Upper lobe of left lung (tissue), 6 donors: Measurements from ENCODE around the gene MBOAT1. TPM values are rescaled to one million over a fixed set of nuclear protein-coding genes. Genes with fewer than 3 reads are reported as not detected.

ENCODE experiments used
- ATAC-seq, 2 donors: fragments of 200-7000 bp; cut with Tn5 transposase; one replicate each; pipeline ENCODE4 v1.9.1; 2022; ENCODE audit warnings: mild to moderate bottlenecking in 2 of 2, moderate library complexity in 2 of 2; ENCODE audit not compliant: low FRiP score in 2 of 2
- DNase-seq, 2 donors: peaks; one replicate each; pipeline ENCODE4 v3.0.0-alpha.2; 2019 to 2020
- H3K27ac ChIP-seq, 4 donors: fragments of 200-600 bp; sonication (generic); one replicate each; pipeline ENCODE4 v1.5.1; 2016 to 2019
- H3K27me3 ChIP-seq, 4 donors: fragments of 200-600 bp; sonication (generic); one replicate each; pipeline ENCODE4 v1.5.1; 2017 to 2019
- H3K36me3 ChIP-seq, 4 donors: fragments of 200-600 bp; sonication (generic); one replicate each; pipeline ENCODE4 v1.5.1; 2016 to 2019
- H3K4me1 ChIP-seq, 4 donors: fragments of 200-600 bp; sonication (generic); one replicate each; pipeline ENCODE4 v1.5.1; 2018 to 2019
- H3K4me3 ChIP-seq, 4 donors: fragments of 200-600 bp; sonication (generic); one replicate each; pipeline ENCODE4 v1.5.1; 2017 to 2019; ENCODE audit warnings: mild to moderate bottlenecking in 2 of 4, moderate library complexity in 1 of 4
- H3K9me3 ChIP-seq, 4 donors: fragments of 200-600 bp; sonication (generic); one replicate each; pipeline ENCODE4 v1.5.1; 2018 to 2019
- CTCF ChIP-seq, 6 experiments: fragments of 450-650 bp in 4 of 6; fragments of 200-600 bp in 2 of 6; sonication (generic) in 2 of 6; IDR thresholded peaks; one replicate each; pipeline ENCODE4 v1.5.1; 2016 to 2019; ENCODE audit warnings: antibody characterized with exemption in 6 of 6
- EP300 ChIP-seq, 4 donors: sonication (generic); formaldehyde crosslinking; IDR thresholded peaks; one replicate each; pipeline ENCODE4 v1.5.1; 2017; ENCODE audit warnings: antibody characterized with exemption in 4 of 4, control low read depth in 2 of 4
- POLR2A ChIP-seq, 4 donors: fragments of 450-650 bp; IDR thresholded peaks; one replicate each; pipeline ENCODE4 v1.5.1; 2016 to 2017; ENCODE audit warnings: antibody characterized with exemption in 4 of 4, mild to moderate bottlenecking in 2 of 4
- POLR2AphosphoS5 ChIP-seq, 2 donors: sonication (generic); formaldehyde crosslinking; IDR thresholded peaks; one replicate each; pipeline ENCODE4 v1.5.1; 2017; ENCODE audit warnings: antibody characterized with exemption in 2 of 2
- WGBS, 2 donors: methylation state at CpG; one replicate each; pipeline ENCODE4 v1.1.5; 2017 to 2018; 5-methylcytosine and 5-hydroxymethylcytosine counted together
- total RNA-seq, 6 donors: library from RNA; depleted of rRNA in 4 of 6; stranded (reverse); fragments of >200 nt in 4 of 6; gene quantifications; one replicate each; pipeline versions ENCODE4 v1.1.0 to v1.2.1, GENCODE V29; 2016 to 2021
- donor health status: DM: no; HTN: no; CAD: no; lungs with moderate emphysema.
- donor health status: DM: no; HTN: yes; CAD: no; lungs with severe emphysema.

The MBOAT1 gene
- total RNA-seq, 6 donors from 2014 or later, result 4.2 to 17.5 (median 12.2) TPM

- Histone ChIP-seq H3K36me3 (peaks cover 0 to 21% (median 5%) of the 10 kb centered on the region in 4 donors), H3K27ac (no peak overlapping the region), H3K4me3 (no peak overlapping the region), H3K4me1 (no peaks in the 10 kb centered on the region), H3K9me3 (no peaks in the 10 kb centered on the region), H3K27me3 (no peaks in the 10 kb centered on the region)
- 69 to 81% methylated on average over 3 of the region's 3 CpGs for WGBS, 2 donors
- DNase-seq (no peak), ATAC-seq (no peak)
- TF ChIP-seq POLR2AphosphoS5 (IDR thresholded peaks at IDR 0.05) (no peak), CTCF (IDR thresholded peaks at IDR 0.05) (no peak), POLR2A (IDR thresholded peaks at IDR 0.05) (no peak), EP300 (IDR thresholded peaks at IDR 0.05) (no peak)
Measured at GRCh38 chr6:20137240-20137639, 75.0 kb downstream of the MBOAT1 start.

GRCh38 chr6:20135677-20136268 lies 76.5 kb downstream of the MBOAT1 start:
- H3K27ac ChIP-seq, result no peak overlapping the region
- H3K36me3 ChIP-seq, result peaks cover 0 to 13% (median 2%) of the 10 kb centered on the region in 4 donors
- TF ChIP-seq EP300 (IDR thresholded peaks at IDR 0.05) (no peak), POLR2AphosphoS5 (IDR thresholded peaks at IDR 0.05) (no peak), POLR2A (IDR thresholded peaks at IDR 0.05) (no peak), CTCF (IDR thresholded peaks at IDR 0.05) (no peak)
- H3K4me3 ChIP-seq, result no peak overlapping the region
- H3K4me1 ChIP-seq, result no peaks in the 10 kb centered on the region
- ATAC-seq, result no peak
- H3K27me3 ChIP-seq, result no peaks in the 10 kb centered on the region
- 70 to 76% methylated on average over 6 of the region's 6 CpGs for WGBS, 2 donors
- no peaks in the 10 kb centered on the region for H3K9me3 ChIP-seq
- DNase-seq, result no peak

GRCh38 chr6:20134613-20135012 lies 77.7 kb downstream of the MBOAT1 start:
- Histone ChIP-seq H3K4me1 (no peaks in the 10 kb centered on the region), H3K27me3 (no peaks in the 10 kb centered on the region), H3K36me3 (peaks cover 0 to 8% (median 2%) of the 10 kb centered on the region in 4 donors), H3K27ac (no peak overlapping the region), H3K9me3 (no peaks in the 10 kb centered on the region), H3K4me3 (no peak overlapping the region)
- ATAC-seq (no peak), DNase-seq (no peak)
- WGBS, 2 donors, result 97 to 98% methylated on average over 1 of the region's 1 CpG
- TF ChIP-seq POLR2AphosphoS5 (IDR thresholded peaks at IDR 0.05), result no peak
- no peak for TF ChIP-seq EP300 (IDR thresholded peaks at IDR 0.05)
- TF ChIP-seq POLR2A (IDR thresholded peaks at IDR 0.05), result no peak
- no peak for TF ChIP-seq CTCF (IDR thresholded peaks at IDR 0.05)

- no peak for DNase-seq
- Histone ChIP-seq H3K9me3 (no peaks in the 10 kb centered on the region), H3K36me3 (peaks cover 0 to 5% (median under 1%) of the 10 kb centered on the region in 4 donors), H3K27ac (no peak overlapping the region), H3K4me1 (peaks cover 0 to 11% (median 9%) of the 10 kb centered on the region in 4 donors), H3K4me3 (no peak overlapping the region), H3K27me3 (no peaks in the 10 kb centered on the region)
- ATAC-seq, result no peak
- TF ChIP-seq CTCF (IDR thresholded peaks at IDR 0.05), result no peak
- WGBS, 2 donors, result 83% methylated on average over 7 of the region's 7 CpGs
Measured at GRCh38 chr6:20129290-20130088, 82.8 kb downstream of the MBOAT1 start.
